Fibroblast of lung (primary cell): ENCODE data around the gene SIPA1L3. TPM values are rescaled to one million over a fixed set of nuclear protein-coding genes. Genes with fewer than 3 reads are reported as not detected.

Experiments
- DNase-seq, 2 donors: peaks; one replicate each; pipeline versions ENCODE4 v3.0.0 to v3.0.0-alpha.2; 2010; ENCODE audit warnings: low read depth in 2 of 2
- H2AFZ ChIP-seq: 2 replicates; pipeline ENCODE4 v1.5.1; 2012; ENCODE audit warnings: low read length, control low read depth, inconsistent platforms
- H3K27ac ChIP-seq: 2 replicates; pipeline ENCODE4 v1.5.1; 2011; ENCODE audit warnings: low read length, control low read depth; ENCODE audit not compliant: insufficient read depth
- H3K27me3 ChIP-seq: 2 replicates; pipeline ENCODE4 v1.5.1; 2011; ENCODE audit warnings: mild to moderate bottlenecking, low read length; ENCODE audit not compliant: control insufficient read depth, insufficient read depth
- H3K36me3 ChIP-seq: 2 replicates; pipeline ENCODE4 v1.5.1; 2011; ENCODE audit warnings: low read length; ENCODE audit not compliant: control insufficient read depth, insufficient read depth
- H3K4me1 ChIP-seq: 2 replicates; pipeline ENCODE4 v1.5.1; 2011; ENCODE audit warnings: low read length; ENCODE audit not compliant: control insufficient read depth, insufficient read depth; ENCODE audit errors: extremely low read depth
- H3K4me2 ChIP-seq: 2 replicates; pipeline ENCODE4 v1.5.1; 2011; ENCODE audit warnings: low read length, control low read depth; ENCODE audit not compliant: insufficient read depth; ENCODE audit errors: extremely low read depth
- H3K4me3 ChIP-seq, 4 experiments: fragments of 200-600 bp in 1 of 4; sonication (generic) in 1 of 4; replicated peaks in 1 of 4; 2 replicates each; pipeline ENCODE4 v1.5.1; 2011 to 2016; ENCODE audit warnings: low read length in 4 of 4, low read depth in 3 of 4, mild to moderate bottlenecking in 3 of 4, control low read depth in 2 of 4, inconsistent platforms in 1 of 4, mixed read lengths in 1 of 4; ENCODE audit not compliant: insufficient read depth in 1 of 4; ENCODE audit errors: control extremely low read depth in 1 of 4
- H3K79me2 ChIP-seq: 2 replicates; pipeline ENCODE4 v1.5.1; 2012; ENCODE audit warnings: mild to moderate bottlenecking, low read length, inconsistent platforms; ENCODE audit not compliant: control insufficient read depth, insufficient read depth
- H3K9ac ChIP-seq: 2 replicates; pipeline ENCODE4 v1.5.1; 2011; ENCODE audit warnings: mild to moderate bottlenecking, low read length, control low read depth; ENCODE audit not compliant: insufficient read depth
- H3K9me3 ChIP-seq: 2 replicates; pipeline ENCODE4 v1.5.1; 2012; ENCODE audit warnings: low read depth, low read length; ENCODE audit not compliant: control insufficient read depth, insufficient read depth
- H4K20me1 ChIP-seq: 2 replicates; pipeline ENCODE4 v1.5.1; 2011; ENCODE audit warnings: low read length; ENCODE audit not compliant: control insufficient read depth, insufficient read depth; ENCODE audit errors: extremely low read depth
- EZH2 ChIP-seq: IDR thresholded peaks from 2 replicates; pipeline ENCODE4 v1.5.1; 2012; ENCODE audit warnings: low read length, control low read depth, mild to moderate bottlenecking; ENCODE audit errors: missing control alignments
- polyA plus RNA-seq, 2 donors: library from polyadenylated mRNA; depleted of rRNA in 1 of 2; stranded (reverse) in 1 of 2; unstranded in 1 of 2; fragments of >200 nt; gene quantifications; 2 replicates each; pipeline ENCODE4 v1.2.1, GENCODE V29; 2011 to 2012; ENCODE audit warnings: missing spikeins in 1 of 2
- total RNA-seq: library from RNA; depleted of rRNA; stranded (reverse); fragments of >200 nt; gene quantifications from 2 replicates; pipeline ENCODE4 v1.2.1, GENCODE V29; 2014
- TF ChIP-seq, protein P1 (sequence below), 2 donors: IDR thresholded peaks in 1 of 2; conservative IDR thresholded peaks in 1 of 2; 1 replicate in 1 of 2; 2 replicates in 1 of 2; pipeline ENCODE4 v1.5.1; 2011 to 2012; ENCODE audit warnings: low read length in 2 of 2, control low read depth in 1 of 2, inconsistent platforms in 1 of 2, low read depth in 1 of 2, mild to moderate bottlenecking in 1 of 2

Gene SIPA1L3
- total and polyA plus RNA-seq, 2 donors (not counting 1 experiment from before 2014, with no cell fraction given) = 3.7 to 10.1 TPM

DNA sequence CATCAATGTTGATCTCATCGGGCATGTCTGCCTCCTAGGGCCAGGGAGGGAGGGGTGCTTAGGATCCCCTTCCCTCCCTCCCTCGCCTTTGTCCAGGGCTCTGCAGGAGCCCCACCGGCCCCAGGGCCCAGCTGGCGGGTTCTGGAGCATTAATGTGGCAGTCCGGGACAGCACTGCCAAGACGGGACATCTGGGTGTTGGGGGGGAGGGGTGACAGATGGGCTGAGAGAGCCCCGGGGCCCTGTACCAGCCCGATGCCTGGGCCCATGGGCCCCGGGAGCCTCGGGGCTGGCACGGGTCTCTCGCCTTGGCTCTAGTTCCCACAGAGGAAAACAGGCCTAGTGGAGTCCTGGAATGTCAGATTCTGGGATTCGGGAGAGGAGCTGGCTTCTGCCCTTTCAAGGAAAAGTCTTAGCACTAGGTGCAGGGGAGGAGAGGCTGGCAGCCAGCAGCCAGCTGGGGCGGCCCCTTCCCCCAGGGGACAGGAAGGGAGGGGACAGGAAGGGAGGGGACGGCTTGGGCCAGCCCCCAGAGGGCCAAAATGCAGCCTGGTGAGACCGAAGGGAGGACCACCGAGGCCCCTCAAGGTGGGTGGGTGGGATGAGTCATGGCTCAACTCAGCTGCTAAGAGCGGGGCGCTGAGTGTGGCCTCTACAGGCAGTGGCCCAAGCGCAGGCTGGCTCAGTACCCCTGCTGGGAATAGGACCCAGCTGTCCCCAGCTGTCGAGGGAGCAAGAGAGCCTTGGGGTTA, 346.1 kb downstream of the SIPA1L3 start:
- Histone ChIP-seq H3K27me3 (no peaks in the 10 kb centered on the region), H3K79me2 (peaks cover 23% of the 10 kb centered on the region), H3K9ac (peak overlapping the region; percentile 36), H4K20me1 (no peaks in the 10 kb centered on the region), H3K4me2 (no peak overlapping the region), H3K36me3 (no peaks in the 10 kb centered on the region), H2AFZ (no peak overlapping the region), H3K4me3 (peak overlapping the region in 1 of 4 experiments; percentile 11), H3K9me3 (no peaks in the 10 kb centered on the region), H3K4me1 (peaks cover 14% of the 10 kb centered on the region), H3K27ac (no peak overlapping the region)
- DNase-seq = peak in 1 of 2 donors; percentile 17
- TF ChIP-seq, protein P1, sequence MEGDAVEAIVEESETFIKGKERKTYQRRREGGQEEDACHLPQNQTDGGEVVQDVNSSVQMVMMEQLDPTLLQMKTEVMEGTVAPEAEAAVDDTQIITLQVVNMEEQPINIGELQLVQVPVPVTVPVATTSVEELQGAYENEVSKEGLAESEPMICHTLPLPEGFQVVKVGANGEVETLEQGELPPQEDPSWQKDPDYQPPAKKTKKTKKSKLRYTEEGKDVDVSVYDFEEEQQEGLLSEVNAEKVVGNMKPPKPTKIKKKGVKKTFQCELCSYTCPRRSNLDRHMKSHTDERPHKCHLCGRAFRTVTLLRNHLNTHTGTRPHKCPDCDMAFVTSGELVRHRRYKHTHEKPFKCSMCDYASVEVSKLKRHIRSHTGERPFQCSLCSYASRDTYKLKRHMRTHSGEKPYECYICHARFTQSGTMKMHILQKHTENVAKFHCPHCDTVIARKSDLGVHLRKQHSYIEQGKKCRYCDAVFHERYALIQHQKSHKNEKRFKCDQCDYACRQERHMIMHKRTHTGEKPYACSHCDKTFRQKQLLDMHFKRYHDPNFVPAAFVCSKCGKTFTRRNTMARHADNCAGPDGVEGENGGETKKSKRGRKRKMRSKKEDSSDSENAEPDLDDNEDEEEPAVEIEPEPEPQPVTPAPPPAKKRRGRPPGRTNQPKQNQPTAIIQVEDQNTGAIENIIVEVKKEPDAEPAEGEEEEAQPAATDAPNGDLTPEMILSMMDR (conservative IDR thresholded peaks at IDR 0.05 in 1 of 2, IDR thresholded peaks at IDR 0.05 in 1 of 2; ENCODE audit: low read depth in 1 of 2, low read length in 2 of 2) = no peak
- no peak for TF ChIP-seq EZH2

DNA sequence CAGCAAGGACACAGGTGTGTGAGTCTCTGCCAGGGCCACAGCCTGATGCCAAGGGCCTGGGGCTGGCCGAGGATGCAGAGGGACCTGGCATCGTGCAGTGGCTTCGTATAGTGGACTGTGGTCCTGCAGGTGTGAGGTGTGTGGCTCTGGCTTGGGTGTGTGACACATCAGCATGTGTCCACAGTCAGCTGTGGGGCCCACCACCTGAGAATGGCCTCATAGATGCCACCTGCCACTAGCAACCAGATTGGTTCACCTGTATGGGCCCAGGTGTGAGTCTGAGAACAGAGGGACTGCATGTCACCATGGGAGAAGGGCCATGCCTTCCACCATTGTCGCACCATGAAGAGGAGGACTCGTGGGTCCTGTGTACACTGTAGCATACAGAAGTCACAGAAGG, 346.8 kb downstream of the SIPA1L3 start:
- Histone ChIP-seq H3K27me3 (no peaks in the 10 kb centered on the region), H3K36me3 (no peaks in the 10 kb centered on the region), H3K4me1 (peaks cover 13% of the 10 kb centered on the region), H4K20me1 (no peaks in the 10 kb centered on the region), H3K79me2 (peaks cover 23% of the 10 kb centered on the region), H2AFZ (no peak overlapping the region), H3K9me3 (no peaks in the 10 kb centered on the region), H3K9ac (no peak overlapping the region), H3K4me2 (no peak overlapping the region), H3K4me3 (no peak overlapping the region), H3K27ac (no peak overlapping the region)
- DNase-seq = no peak
- TF ChIP-seq, protein P1 (conservative IDR thresholded peaks at IDR 0.05 in 1 of 2, IDR thresholded peaks at IDR 0.05 in 1 of 2; ENCODE audit: low read depth in 1 of 2, low read length in 2 of 2) = no peak
- TF ChIP-seq EZH2 = no peak

DNA sequence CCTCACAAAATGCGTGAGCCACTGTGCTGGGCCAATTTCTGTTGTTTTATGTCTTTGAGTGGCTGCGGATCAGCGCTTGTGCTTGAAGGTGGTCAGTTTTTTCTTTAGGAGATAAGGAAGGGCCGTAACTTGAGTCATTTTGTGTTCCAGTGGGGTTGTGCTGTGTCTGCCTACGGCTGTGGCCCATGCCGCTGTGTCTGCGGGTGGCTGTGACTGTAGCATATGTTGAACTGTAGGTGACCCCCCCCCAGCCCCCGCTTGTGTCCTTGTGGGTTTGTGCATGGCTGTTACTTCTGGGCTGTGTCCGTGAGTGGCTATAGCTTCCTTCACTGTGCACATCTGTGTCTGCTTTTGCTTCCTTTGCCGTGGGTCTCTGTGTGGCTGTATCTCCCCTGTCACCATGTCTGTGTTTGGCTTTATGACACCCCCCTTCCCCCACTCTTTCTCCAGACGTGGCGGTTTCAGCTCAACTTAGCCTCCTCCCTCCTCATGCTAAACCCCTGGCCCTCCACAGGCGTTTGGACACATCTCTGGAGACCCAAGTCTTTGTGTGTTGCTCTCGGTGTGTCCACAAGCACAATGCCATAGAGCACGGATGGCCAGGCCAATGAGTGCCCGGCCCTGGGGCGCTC, 348.5 kb downstream of the SIPA1L3 start:
- Histone ChIP-seq H3K9me3 (no peaks in the 10 kb centered on the region), H3K4me1 (peaks cover 13% of the 10 kb centered on the region), H4K20me1 (no peaks in the 10 kb centered on the region), H3K4me2 (peak overlapping the region; percentile 49), H3K9ac (peak overlapping the region; percentile 74), H2AFZ (no peak overlapping the region), H3K79me2 (peaks cover 23% of the 10 kb centered on the region), H3K36me3 (no peaks in the 10 kb centered on the region), H3K27me3 (no peaks in the 10 kb centered on the region), H3K4me3 (peak overlapping the region; percentile 16 to 53 (median 34)), H3K27ac (peak overlapping the region; percentile 50)
- DNase-seq = peak in 1 of 2 donors; percentile 37
- TF ChIP-seq EZH2 = no peak
- TF ChIP-seq, protein P1 (conservative IDR thresholded peaks at IDR 0.05 in 1 of 2, IDR thresholded peaks at IDR 0.05 in 1 of 2; ENCODE audit: low read depth in 1 of 2, low read length in 2 of 2) = no peak
